Neutrophil (primary cell): Measurements from ENCODE around the gene PLA2G4A.

Experiments used
- H3K27ac ChIP-seq: fragments of 200-600 bp; sonication (generic); 2 replicates; pipeline ENCODE4 v1.5.1; 2016; ENCODE audit warnings: mild to moderate bottlenecking, moderate library complexity
- H3K27me3 ChIP-seq: fragments of 200-600 bp; sonication (generic); 2 replicates; pipeline ENCODE4 v1.6.0; 2016; ENCODE audit warnings: mild to moderate bottlenecking
- H3K36me3 ChIP-seq: fragments of 200-600 bp; sonication (generic); 2 replicates; pipeline ENCODE4 v1.5.1; 2017
- H3K4me1 ChIP-seq, 2 experiments: fragments of 200-600 bp in 1 of 2; sonication (generic) in 1 of 2; 1 replicate in 1 of 2; 2 replicates in 1 of 2; pipeline versions ENCODE4 v1.5.1 to v1.6.1; 2013 to 2016; ENCODE audit warnings: low read depth in 1 of 2, low read length in 1 of 2, mild to moderate bottlenecking in 1 of 2, moderate library complexity in 1 of 2; ENCODE audit not compliant: control insufficient read depth in 1 of 2, insufficient read depth in 1 of 2
- H3K4me3 ChIP-seq, 2 experiments: fragments of 200-600 bp in 1 of 2; sonication (generic) in 1 of 2; 1 replicate in 1 of 2; 2 replicates in 1 of 2; pipeline ENCODE4 v1.5.1; 2013 to 2016; ENCODE audit warnings: low read depth in 1 of 2, low read length in 1 of 2, mild to moderate bottlenecking in 1 of 2, moderate library complexity in 1 of 2
- H3K9me3 ChIP-seq: fragments of 200-600 bp; sonication (generic); 2 replicates; pipeline ENCODE4 v1.5.1; 2016
- CTCF ChIP-seq: fragments of 200-600 bp; sonication (generic); IDR thresholded peaks from 2 replicates; pipeline ENCODE4 v1.5.1; 2016; ENCODE audit warnings: antibody characterized with exemption

PLA2G4A gene

GRCh38 chr1:186960861-186961260, 132.1 kb downstream of the PLA2G4A start:
- no peaks in the 10 kb centered on the region for H3K27me3 ChIP-seq
- peaks cover 6 to 11% of the 10 kb centered on the region in 2 experiments for H3K4me1 ChIP-seq
- H3K27ac ChIP-seq: no peak overlapping the region
- H3K9me3 ChIP-seq: no peaks in the 10 kb centered on the region
- TF ChIP-seq CTCF: no peak
- peaks cover 34% of the 10 kb centered on the region for H3K36me3 ChIP-seq
- no peak overlapping the region for H3K4me3 ChIP-seq

GRCh38 chr1:186965847-186966246, 137.1 kb downstream of the PLA2G4A start:
- Histone ChIP-seq H3K4me3 (no peak overlapping the region), H3K4me1 (peaks cover 6 to 7% of the 10 kb centered on the region in 2 experiments), H3K27me3 (no peaks in the 10 kb centered on the region), H3K9me3 (no peaks in the 10 kb centered on the region), H3K27ac (no peak overlapping the region), H3K36me3 (peaks cover 20% of the 10 kb centered on the region)
- no peak for TF ChIP-seq CTCF

- H3K27ac ChIP-seq: no peak overlapping the region
- TF ChIP-seq CTCF: no peak
- no peaks in the 10 kb centered on the region for H3K27me3 ChIP-seq
- peaks cover under 1 to 1% of the 10 kb centered on the region in 2 experiments for H3K4me1 ChIP-seq
- H3K4me3 ChIP-seq: no peak overlapping the region
- peaks cover 20% of the 10 kb centered on the region for H3K36me3 ChIP-seq
- no peaks in the 10 kb centered on the region for H3K9me3 ChIP-seq
Measured at GRCh38 chr1:186966456-186966855, 137.7 kb downstream of the PLA2G4A start.

- Histone ChIP-seq H3K9me3 (no peaks in the 10 kb centered on the region), H3K36me3 (peaks cover 20% of the 10 kb centered on the region), H3K4me3 (no peak overlapping the region), H3K27ac (no peak overlapping the region), H3K4me1 (no peaks in the 10 kb centered on the region), H3K27me3 (no peaks in the 10 kb centered on the region)
- no peak for TF ChIP-seq CTCF
Measured at GRCh38 chr1:186967656-186968394, 139.1 kb downstream of the PLA2G4A start.

GRCh38 chr1:186974774-186975181, 146.0 kb downstream of the PLA2G4A start:
- no peak overlapping the region for H3K4me3 ChIP-seq
- H3K4me1 ChIP-seq: peaks cover 17 to 24% of the 10 kb centered on the region in 2 experiments
- H3K27ac ChIP-seq: no peak overlapping the region
- H3K27me3 ChIP-seq: no peaks in the 10 kb centered on the region
- no peak for TF ChIP-seq CTCF
- no peaks in the 10 kb centered on the region for H3K9me3 ChIP-seq
- no peaks in the 10 kb centered on the region for H3K36me3 ChIP-seq
